HL-60/S4 treated with phorbol 12-myristate 13-acetate at 8.2 ng/mL for 4 days and 3 days (cell line): Measurements from ENCODE around the gene RAPGEF1.
"Not testable (repeated sequence)": the region's sequence is repeated elsewhere in the genome, so short reads cannot be mapped to it uniquely, and the experiment has no call there.

Experiments used
- in situ Hi-C: fragments of 300-500 bp; cut with MboI; formaldehyde crosslinking; loops from 2 replicates; pipeline ENCODE4 v1.15.0; 2022; ENCODE audit warnings: low sequenced_read_pairs

Gene RAPGEF1

DNA sequence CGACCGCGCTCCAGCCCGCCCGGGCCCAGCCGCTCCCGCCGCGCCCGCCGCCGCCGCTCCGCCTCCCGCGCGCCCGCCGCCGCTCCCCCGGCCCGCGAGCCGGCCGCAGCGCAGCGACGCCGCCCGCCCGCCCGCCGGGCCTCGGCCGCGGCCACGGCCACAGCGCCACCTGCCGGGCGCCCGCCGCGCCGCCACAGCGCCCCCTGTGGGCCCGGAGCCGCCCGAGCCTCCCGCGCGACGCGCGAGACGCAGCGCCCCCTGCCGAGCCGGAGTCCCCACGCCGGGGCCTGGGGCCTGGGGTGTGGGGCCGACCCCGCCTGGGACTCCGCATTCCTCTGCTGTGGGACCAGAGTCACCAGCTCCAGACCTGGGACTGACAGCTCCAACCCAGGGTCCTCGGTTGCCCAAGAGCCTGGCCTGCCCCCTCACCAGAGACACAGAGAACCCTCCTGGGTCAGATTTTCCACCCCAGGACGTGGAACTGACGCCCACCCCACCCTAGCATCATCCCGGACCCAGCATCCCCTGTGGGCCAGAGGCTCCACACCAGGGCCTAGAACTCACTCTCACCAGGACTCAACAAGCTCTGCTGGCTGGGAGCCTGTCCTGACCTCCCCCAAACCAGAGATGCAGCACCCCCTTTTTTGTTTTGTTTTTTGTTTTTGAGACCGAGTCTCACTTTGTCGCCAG lies at the start of gene RAPGEF1:
Gene RAPGEF1, minus strand, starts transcription at position 118 of the 690 bp plus-strand sequence. CDS start 246 bp downstream, outside the sequence.
- in situ Hi-C loops: loop anchor here (10.0 kb wide), 1 partner anchor 145 kb away; no protein-coding TSS in a partner anchor

- in situ Hi-C loops: no loop called here
Measured at GRCh38 chr9:131788851-131789250, 49.0 kb upstream of the RAPGEF1 start.

DNA sequence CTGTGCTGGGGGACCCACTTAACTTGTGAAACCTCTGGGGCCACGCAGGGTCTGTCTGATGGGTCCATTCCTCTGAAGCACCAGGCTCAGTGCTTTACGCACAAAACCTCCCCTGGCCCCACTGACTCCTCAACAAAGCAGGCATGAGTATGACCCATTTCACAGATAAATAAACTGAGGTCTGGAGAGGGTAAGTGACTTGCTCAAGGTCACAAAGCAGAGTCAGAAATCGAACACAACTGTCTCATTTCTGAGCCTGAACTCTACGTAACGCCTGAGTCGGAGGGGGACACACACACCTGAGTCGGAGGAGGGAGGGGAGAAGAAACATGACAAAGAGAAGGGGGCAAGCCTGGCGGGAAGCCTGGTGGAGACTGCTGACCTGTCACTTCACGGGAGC lies 48.0 kb upstream of the RAPGEF1 start:
- in situ Hi-C loops: no loop called here

DNA sequence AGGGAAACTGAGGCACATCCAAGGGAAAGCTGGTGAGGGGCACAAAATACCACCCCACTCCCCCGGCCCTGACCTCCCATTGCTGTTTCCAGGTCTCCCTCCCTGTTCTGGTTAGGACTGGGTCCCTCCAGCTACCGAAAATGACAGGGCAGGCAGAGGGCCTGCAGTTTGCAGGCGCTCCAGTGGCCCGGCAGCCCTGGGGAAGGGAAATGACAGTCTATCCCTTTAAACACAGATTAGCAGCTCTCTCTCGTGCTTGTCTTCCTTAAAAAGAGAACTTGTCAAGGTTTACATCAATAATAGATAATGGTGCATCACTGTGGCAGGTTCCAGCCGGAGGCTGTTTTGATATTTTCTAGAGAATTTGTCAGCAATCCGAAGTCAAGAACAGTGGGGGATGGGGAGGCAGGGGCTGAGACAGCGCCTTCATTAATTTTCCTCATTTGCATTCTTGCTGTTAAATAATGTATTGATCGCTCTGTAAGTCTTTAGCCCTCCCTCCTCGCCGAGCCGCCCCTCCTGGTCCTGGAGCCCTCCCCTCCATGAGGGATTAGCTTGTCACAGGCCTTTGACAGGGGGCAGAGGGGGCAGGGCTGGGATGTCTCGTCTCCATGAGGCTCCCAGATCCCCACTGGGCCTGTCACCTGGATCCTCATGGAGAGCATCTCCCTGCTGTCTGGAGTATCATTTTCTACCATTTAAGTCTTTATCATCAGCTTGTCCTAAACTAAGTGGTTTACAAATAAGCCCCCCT lies 45.0 kb upstream of the RAPGEF1 start:
- in situ Hi-C loops: no loop called here

- in situ Hi-C loops: no loop called here
Measured at GRCh38 chr9:131781069-131781468, 41.2 kb upstream of the RAPGEF1 start.

GRCh38 chr9:131776473-131776872 lies 36.6 kb upstream of the RAPGEF1 start:
- in situ Hi-C loops: no loop called here

- in situ Hi-C loops: no loop called here
Measured at GRCh38 chr9:131776036-131776435, 36.2 kb upstream of the RAPGEF1 start.

DNA sequence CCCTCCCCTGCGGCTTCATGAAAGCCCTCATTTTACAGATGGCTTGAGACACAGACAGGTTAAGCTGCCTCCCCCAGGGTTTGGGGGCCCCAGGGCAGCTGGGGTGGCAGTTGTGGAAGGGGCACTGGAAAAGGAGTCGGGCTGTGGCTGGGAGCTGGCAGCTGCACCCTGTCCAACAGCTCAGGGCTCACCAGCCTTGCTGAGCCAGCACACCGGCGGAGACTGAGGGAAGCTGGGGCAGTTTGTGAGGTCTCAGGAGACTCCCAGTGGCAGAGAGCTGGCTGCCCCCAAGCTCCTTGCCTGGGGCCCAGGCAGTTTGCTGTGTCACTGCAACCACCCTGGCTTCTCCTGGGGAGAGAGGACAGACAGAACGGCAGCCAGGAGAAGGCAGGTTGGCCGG lies 34.8 kb upstream of the RAPGEF1 start:
- in situ Hi-C loops: no loop called here

DNA sequence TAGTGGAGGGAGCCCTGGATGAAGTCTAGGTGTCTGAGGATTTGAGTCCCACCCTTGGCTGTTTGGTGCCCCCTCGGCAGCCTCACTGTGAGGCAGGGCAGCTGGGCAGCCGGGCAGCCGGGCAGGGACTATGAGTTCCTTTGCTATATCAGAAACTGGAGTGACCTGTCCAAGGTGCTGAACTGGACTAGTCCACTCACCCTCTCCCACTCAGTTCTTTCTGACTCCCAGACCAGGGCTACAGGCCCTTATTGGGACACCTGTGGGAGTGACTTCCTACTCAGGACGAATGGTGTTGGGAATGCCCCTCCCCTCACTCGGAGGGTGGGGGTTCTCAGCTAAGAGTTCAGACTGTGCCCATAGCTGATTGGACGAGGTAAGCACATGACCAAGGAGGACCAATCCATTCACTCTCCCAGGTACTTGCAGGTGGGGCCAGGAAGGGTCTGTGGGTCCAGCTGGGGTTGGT lies 34.1 kb upstream of the RAPGEF1 start:
- in situ Hi-C loops: no loop called here

GRCh38 chr9:131772940-131773339 lies 33.1 kb upstream of the RAPGEF1 start:
- in situ Hi-C loops: no loop called here

DNA sequence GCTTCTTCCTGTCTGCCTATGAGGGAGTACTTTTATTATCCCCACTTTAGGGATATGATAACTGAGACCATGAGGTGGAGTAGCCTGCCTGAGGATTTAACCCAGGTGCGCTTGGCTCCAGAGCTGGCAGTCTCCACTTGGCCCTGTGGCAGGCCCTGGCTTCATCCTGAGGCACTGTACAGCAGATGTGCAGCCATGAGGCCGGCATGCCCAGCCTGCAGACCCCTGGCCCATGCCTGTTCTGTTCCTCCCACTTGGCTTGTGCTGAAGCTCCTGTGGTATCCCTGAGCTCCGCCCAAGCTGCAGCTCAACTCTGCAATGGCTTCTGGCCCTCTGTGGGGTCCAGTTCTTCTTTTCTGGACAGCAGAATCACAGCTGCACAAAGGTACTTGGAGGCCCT lies 31.8 kb upstream of the RAPGEF1 start:
- in situ Hi-C loops: no loop called here

DNA sequence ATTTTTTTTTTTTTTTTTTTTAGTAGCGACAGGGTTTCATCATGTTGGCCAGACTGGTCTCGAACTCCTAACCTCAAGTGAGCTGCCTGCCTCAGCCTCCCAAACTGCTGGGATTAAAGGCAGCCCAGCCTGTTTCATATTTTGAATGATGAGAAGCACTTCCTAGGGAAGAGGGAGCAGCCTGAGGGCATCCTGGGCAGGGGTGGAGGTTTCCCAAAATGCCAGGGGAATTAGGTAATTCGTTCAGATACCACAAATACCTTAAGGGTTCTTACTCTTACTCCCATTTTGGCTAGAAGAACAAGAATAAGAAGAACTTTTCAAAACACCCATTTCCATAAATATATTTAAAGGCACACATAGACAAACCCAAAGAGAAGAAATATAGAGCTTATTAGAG lies 29.5 kb upstream of the RAPGEF1 start:
- in situ Hi-C loops: loop anchor here (10.0 kb wide), 1 partner anchor 495 kb away; no protein-coding TSS in a partner anchor

DNA sequence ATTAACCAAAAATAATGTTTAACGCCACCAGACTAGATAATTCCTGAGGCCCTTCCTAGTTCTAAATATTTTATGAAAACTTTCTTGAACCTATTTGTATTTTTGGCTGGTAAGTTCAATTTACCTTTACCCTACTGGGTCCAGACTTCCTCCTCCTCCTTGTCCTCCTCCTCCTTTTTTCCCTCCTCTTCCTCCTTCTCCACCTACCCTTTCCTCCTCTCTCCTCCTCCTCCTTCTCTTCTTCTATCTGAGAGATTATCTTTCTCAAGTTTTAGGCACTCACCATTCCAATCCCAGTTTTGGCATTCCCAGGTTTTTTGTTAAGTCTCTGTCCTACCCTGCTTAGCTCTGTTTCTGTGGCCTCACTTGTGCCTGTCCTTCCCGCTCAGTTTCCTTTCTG lies 24.7 kb upstream of the RAPGEF1 start:
- in situ Hi-C loops: loop anchor here (10.0 kb wide), 1 partner anchor 500 kb away; no protein-coding TSS in a partner anchor

- in situ Hi-C loops: loop anchor here (10.0 kb wide), 1 partner anchor 502 kb away; no protein-coding TSS in a partner anchor
Measured at GRCh38 chr9:131762356-131762932, 22.6 kb upstream of the RAPGEF1 start.

DNA sequence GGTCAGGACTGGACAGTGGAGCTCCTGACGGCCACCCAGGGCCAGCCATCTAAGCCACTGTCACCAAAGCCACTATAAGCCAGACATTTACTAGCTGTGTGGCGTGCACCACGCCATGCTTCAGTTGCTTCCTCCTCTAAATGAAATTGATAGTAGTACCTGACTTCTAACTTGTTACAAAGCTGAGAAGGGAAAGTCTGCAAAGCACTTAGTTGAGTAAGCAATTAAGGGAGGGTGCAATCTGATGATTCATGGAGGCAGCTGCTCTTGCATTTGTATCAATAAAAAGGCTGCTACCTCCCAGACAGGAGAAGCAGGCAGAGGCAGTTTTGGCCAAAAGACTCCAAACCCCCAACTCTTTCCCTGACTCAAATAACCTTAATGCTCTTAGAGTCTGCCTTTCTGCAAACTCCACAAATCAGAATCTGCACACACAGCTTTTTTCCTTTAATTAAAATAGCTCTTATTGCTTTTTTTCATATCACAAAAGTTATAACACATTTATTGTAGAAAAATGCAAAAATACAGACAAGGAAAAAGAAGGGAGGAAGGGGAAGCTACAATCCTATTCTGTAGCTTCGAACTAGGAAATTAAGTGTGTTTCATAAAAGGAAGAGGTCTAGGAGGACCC lies 19.3 kb upstream of the RAPGEF1 start:
- in situ Hi-C loops: no loop called here

GRCh38 chr9:131757549-131757948 lies 17.7 kb upstream of the RAPGEF1 start:
- in situ Hi-C loops: no loop called here

- in situ Hi-C loops: no loop called here
Measured at GRCh38 chr9:131755541-131756198, 15.8 kb upstream of the RAPGEF1 start.

GRCh38 chr9:131754846-131755245 lies 15.0 kb upstream of the RAPGEF1 start:
- in situ Hi-C loops: no loop called here

- in situ Hi-C loops: not testable (repeated sequence)
Measured at GRCh38 chr9:131753751-131754150, 13.9 kb upstream of the RAPGEF1 start.

DNA sequence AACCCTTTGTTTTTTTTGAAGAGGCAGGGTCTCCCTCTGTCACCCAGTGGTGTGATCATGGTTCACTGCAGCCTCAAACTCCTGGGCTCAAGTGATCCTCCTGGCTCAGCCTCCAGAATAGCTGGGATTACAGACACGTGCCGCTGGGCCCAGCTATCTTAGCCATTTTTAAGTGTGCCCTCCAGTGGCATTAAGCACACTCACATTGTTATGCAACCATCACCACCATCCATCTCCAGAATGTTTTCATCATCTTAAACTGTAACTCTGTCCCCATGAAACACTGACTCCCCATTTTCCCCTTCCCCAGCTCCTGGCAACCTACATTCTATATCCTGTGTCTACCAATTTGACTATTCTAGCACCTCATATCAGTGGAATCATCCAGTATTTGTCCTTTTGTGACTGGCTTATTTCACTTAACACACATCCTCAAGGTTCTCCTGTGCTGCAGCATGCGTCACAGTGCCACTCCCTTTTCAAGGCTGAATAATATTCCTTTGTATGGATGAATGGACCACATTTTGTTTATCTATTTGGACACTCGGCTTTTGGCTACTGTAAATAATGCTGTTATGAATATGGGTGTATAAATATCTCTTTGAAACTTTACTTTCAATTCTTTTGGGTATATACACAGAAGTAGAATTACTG lies 12.5 kb upstream of the RAPGEF1 start:
- in situ Hi-C loops: no loop called here
